Mammary epithelial cell (primary cell): Measurements from ENCODE around the gene BRCA1.
"Not testable (repeated sequence)": the region's sequence is repeated elsewhere in the genome, so short reads cannot be mapped to it uniquely, and the experiment has no call there.

Experiments used
- EZH2 ChIP-seq: IDR thresholded peaks from 2 replicates; pipeline ENCODE4 v1.6.1; 2012; ENCODE audit warnings: low read length, inconsistent platforms, borderline replicate concordance
- TF ChIP-seq, protein P1 (sequence below), 2 donors: IDR thresholded peaks in 1 of 2; conservative IDR thresholded peaks in 1 of 2; 2 replicates each; pipeline ENCODE4 v1.5.1; 2011 to 2012; ENCODE audit warnings: inconsistent platforms in 2 of 2, low read length in 2 of 2, mild to moderate bottlenecking in 2 of 2, control low read depth in 1 of 2, low read depth in 1 of 2; ENCODE audit not compliant: insufficient read depth in 1 of 2; ENCODE audit errors: extremely low read depth in 1 of 2

DNA sequence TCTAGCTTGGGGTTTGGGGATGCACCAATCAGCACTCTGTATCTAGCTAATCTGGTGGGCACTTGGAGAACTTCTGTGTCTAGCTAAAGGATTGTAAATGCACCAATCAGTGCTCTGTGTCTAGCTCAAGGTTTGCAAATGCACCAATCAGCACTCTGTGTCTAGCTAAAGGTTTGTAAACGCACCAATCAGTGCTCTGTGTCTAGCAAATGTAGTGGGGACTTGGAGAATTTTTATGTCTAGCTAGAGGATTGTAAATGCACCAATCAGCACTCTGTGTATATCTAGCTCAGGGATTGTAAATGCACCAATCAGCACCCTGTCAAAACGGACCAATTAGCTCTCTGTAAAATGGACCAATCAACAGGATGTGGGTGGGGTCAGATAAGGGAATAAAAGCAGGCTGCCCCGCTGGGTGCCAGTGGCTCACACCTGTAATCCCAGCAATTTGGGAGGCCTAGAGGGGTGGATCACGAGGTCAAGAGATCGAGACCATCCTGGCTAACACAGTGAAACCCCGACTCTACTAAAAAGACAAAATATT lies 2.2 kb upstream of the BRCA1 start:
- not testable (repeated sequence) for TF ChIP-seq EZH2
- TF ChIP-seq, protein P1, sequence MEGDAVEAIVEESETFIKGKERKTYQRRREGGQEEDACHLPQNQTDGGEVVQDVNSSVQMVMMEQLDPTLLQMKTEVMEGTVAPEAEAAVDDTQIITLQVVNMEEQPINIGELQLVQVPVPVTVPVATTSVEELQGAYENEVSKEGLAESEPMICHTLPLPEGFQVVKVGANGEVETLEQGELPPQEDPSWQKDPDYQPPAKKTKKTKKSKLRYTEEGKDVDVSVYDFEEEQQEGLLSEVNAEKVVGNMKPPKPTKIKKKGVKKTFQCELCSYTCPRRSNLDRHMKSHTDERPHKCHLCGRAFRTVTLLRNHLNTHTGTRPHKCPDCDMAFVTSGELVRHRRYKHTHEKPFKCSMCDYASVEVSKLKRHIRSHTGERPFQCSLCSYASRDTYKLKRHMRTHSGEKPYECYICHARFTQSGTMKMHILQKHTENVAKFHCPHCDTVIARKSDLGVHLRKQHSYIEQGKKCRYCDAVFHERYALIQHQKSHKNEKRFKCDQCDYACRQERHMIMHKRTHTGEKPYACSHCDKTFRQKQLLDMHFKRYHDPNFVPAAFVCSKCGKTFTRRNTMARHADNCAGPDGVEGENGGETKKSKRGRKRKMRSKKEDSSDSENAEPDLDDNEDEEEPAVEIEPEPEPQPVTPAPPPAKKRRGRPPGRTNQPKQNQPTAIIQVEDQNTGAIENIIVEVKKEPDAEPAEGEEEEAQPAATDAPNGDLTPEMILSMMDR (conservative IDR thresholded peaks at IDR 0.05 in 1 of 2, IDR thresholded peaks at IDR 0.05 in 1 of 2; ENCODE audit: extremely low read depth in 1 of 2, insufficient read depth in 1 of 2, low read depth in 1 of 2, low read length in 2 of 2): not testable (repeated sequence)
